C4-2B (cell line): ENCODE results near the gene SPIB.
A peak's percentile ranks its signal among the peaks of the same experiment; 100 is the strongest.
"Not testable (repeated sequence)": the region's sequence is repeated elsewhere in the genome, so short reads cannot be mapped to it uniquely, and the experiment has no call there.

Experiments used
- H3K27ac ChIP-seq: fragments of 450-650 bp; 2 replicates; pipeline ENCODE4 v1.5.1; 2017
- CTCF ChIP-seq: fragments of 450-650 bp; conservative IDR thresholded peaks from 2 replicates; pipeline ENCODE4 v1.5.1; 2017; ENCODE audit warnings: mild to moderate bottlenecking
- ZFX ChIP-seq: fragments of 450-650 bp; IDR thresholded peaks from 2 replicates; pipeline ENCODE4 v1.6.1; 2017

Gene SPIB

GRCh38 chr19:50466706-50467039 is 47.9 kb downstream of the SPIB start:
- TF ChIP-seq ZFX (no peak), CTCF (no peak)
- no peak overlapping the region for H3K27ac ChIP-seq

- no peak for TF ChIP-seq ZFX
- no peak for TF ChIP-seq CTCF
- no peak overlapping the region for H3K27ac ChIP-seq
These were observed 48.8 kb downstream of the SPIB start for GRCh38 chr19:50467566-50467965.

- no peak for TF ChIP-seq ZFX
- TF ChIP-seq CTCF, result no peak
- no peak overlapping the region for H3K27ac ChIP-seq
These were observed 50.1 kb downstream of the SPIB start for GRCh38 chr19:50468818-50469217.

- not testable (repeated sequence) for H3K27ac ChIP-seq
These were observed 54.6 kb downstream of the SPIB start for GRCh38 chr19:50473336-50473735.

GRCh38 chr19:50475101-50475568 is 56.4 kb downstream of the SPIB start:
- no peak for TF ChIP-seq ZFX
- no peak for TF ChIP-seq CTCF

GRCh38 chr19:50475736-50476223 is 57.0 kb downstream of the SPIB start:
- TF ChIP-seq CTCF (no peak), ZFX (no peak)
- no peak overlapping the region; the same call in 1 of the 2 replicates for H3K27ac ChIP-seq

More at GRCh38 chr19:50475101-50475568, 56.4 kb downstream of the SPIB start:
- no peak overlapping the region for H3K27ac ChIP-seq

- TF ChIP-seq ZFX, result peak; percentile 61; the same call in 1 of the 2 replicates
- no peak for TF ChIP-seq CTCF
- peak within 1 kb of the TSS; percentile 76 for H3K27ac ChIP-seq
These were observed 57.6 kb downstream of the SPIB start, which contains the start of the genes EMC10 and GARIN5A for GRCh38 chr19:50476224-50476906. EMC10 (plus strand) TSS chr19:50476507; CDS start chr19:50476545, 38 bp downstream. GARIN5A (minus strand) TSS chr19:50476848; CDS start chr19:50476388, 460 bp downstream.

- peak overlapping the region; percentile 76 for H3K27ac ChIP-seq
- TF ChIP-seq ZFX, result no peak
- no peak for TF ChIP-seq CTCF
These were observed 58.1 kb downstream of the SPIB start for GRCh38 chr19:50476907-50477238.
